Kidney (tissue), 14 donors: ENCODE measurements around the gene PCNX2. TPM values are rescaled to one million over a fixed set of nuclear protein-coding genes. Genes with fewer than 3 reads are reported as not detected.

ENCODE experiments used
- DNase-seq, 5 donors: peaks; one replicate each; pipeline ENCODE4 v3.0.0-alpha.2; 2013 to 2020
- FAIRE-seq: peaks from 2 replicates; lab custom pipeline; 2012; peaks lifted over from hg19 to GRCh38; lab: Jason Lieb, UNC
- H3K27ac ChIP-seq, 2 donors: one replicate each; pipeline ENCODE4 v1.7.0; 2013; ENCODE audit warnings: low read depth in 2 of 2, low read length in 2 of 2, inconsistent platforms in 1 of 2
- H3K27me3 ChIP-seq: one replicate; pipeline ENCODE4 v1.7.1; 2013; ENCODE audit warnings: low read length, inconsistent platforms; ENCODE audit not compliant: control insufficient read depth, insufficient read depth
- H3K36me3 ChIP-seq, 3 donors: one replicate each; pipeline versions ENCODE4 v1.7.0 to v1.7.1; 2013; ENCODE audit warnings: low read length in 3 of 3, control low read depth in 1 of 3, inconsistent platforms in 1 of 3; ENCODE audit not compliant: insufficient read depth in 3 of 3, control insufficient read depth in 2 of 3
- H3K4me1 ChIP-seq, 3 donors: one replicate each; pipeline versions ENCODE4 v1.7.0 to v1.7.1; 2013; ENCODE audit warnings: low read length in 3 of 3, inconsistent platforms in 1 of 3, low read depth in 1 of 3; ENCODE audit not compliant: control insufficient read depth in 2 of 3, insufficient read depth in 2 of 3
- H3K4me3 ChIP-seq, 3 donors: one replicate each; pipeline versions ENCODE4 v1.7.0 to v1.8.1; 2013; ENCODE audit warnings: low read length in 3 of 3, control low read depth in 1 of 3, inconsistent platforms in 1 of 3
- H3K9ac ChIP-seq, 3 donors: one replicate each; pipeline versions ENCODE4 v1.7.0 to v1.7.1; 2013; ENCODE audit warnings: low read length in 3 of 3, control low read depth in 1 of 3, inconsistent platforms in 1 of 3
- H3K9me3 ChIP-seq, 3 donors: one replicate each; pipeline versions ENCODE4 v1.7.0 to v1.7.1; 2013; ENCODE audit warnings: low read length in 3 of 3, control low read depth in 1 of 3, inconsistent platforms in 1 of 3; ENCODE audit not compliant: control insufficient read depth in 2 of 3, insufficient read depth in 1 of 3
- intact Hi-C: fragments of 100-400 bp; cut with DNase I; formaldehyde crosslinking; loops from one replicate; pipeline ENCODE4 v1.11.1; 2022
- polyA plus RNA-seq: library from polyadenylated mRNA; stranded (reverse); fragments of 350-450 nt; fragmentation: Illumina TruSeq; extraction: RNeasy Lipid Tissue Mini Kit (QIAGEN cat#74804); gene quantifications from one replicate; pipeline ENCODE4 v1.2.3, GENCODE V29; 2014; ENCODE audit warnings: low read depth, low replicate concordance; ENCODE audit not compliant: insufficient read depth
- total RNA-seq: library from RNA; stranded (reverse); fragmentation: NEBNext Ultra II Directional; extraction: Animal tissue kit (Norgen Biotek cat#: 25700); gene quantifications from one replicate; pipeline ENCODE4 v1.2.1, GENCODE V29; 2021
- TF ChIP-seq, protein P1 (sequence below): IDR thresholded peaks from 3 replicates; pipeline ENCODE4 v1.5.1; 2012; ENCODE audit warnings: mild to moderate bottlenecking, moderate library complexity, borderline replicate concordance; ENCODE audit not compliant: insufficient read depth; ENCODE audit errors: extremely low read depth
- donor health status: control.
- donor health status: control.
- donor health status: control.
- donor health status: control.
- donor health status: control.
- donor health status: DM: yes; HTN: yes; CAD: no.
- donor health status: Normal renal cell carcinoma (clear cell type).

Gene PCNX2
- total and polyA plus RNA-seq, 2 donors from 2014 or later, result 5.2 to 29.2 TPM

DNA sequence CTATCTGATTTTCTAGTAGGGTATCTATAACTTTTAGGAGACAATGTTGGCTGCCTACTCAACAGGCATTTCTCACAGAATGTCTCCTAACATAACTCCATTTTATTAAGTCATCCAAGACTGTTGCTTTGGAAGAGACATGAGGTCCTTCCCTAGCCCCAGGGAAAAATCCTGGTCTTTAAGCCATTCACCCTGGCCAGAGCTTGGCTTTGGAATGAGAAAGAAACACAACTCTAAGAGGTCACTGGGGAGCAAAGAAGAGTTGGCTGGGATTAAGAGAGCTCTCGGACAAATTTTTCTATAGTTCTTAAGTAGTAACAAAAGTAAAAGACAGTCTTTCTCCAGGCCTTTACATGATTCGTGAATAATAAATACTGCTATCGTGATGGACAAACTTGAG is 57.9 kb downstream of the PCNX2 start:
- intact Hi-C loops, result loop anchor here (5.0 kb wide), 1 partner anchor 600 kb away; no protein-coding TSS in a partner anchor
- no peak overlapping the region for H3K27ac ChIP-seq
- H3K9ac ChIP-seq, result no peak overlapping the region
- peaks cover 0 to 3% (median 3%) of the 10 kb centered on the region in 3 donors for H3K4me1 ChIP-seq
- FAIRE-seq (no peak), DNase-seq (no peak)
- TF ChIP-seq, protein P1, sequence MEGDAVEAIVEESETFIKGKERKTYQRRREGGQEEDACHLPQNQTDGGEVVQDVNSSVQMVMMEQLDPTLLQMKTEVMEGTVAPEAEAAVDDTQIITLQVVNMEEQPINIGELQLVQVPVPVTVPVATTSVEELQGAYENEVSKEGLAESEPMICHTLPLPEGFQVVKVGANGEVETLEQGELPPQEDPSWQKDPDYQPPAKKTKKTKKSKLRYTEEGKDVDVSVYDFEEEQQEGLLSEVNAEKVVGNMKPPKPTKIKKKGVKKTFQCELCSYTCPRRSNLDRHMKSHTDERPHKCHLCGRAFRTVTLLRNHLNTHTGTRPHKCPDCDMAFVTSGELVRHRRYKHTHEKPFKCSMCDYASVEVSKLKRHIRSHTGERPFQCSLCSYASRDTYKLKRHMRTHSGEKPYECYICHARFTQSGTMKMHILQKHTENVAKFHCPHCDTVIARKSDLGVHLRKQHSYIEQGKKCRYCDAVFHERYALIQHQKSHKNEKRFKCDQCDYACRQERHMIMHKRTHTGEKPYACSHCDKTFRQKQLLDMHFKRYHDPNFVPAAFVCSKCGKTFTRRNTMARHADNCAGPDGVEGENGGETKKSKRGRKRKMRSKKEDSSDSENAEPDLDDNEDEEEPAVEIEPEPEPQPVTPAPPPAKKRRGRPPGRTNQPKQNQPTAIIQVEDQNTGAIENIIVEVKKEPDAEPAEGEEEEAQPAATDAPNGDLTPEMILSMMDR, result no peak
- no peaks in the 10 kb centered on the region for H3K9me3 ChIP-seq
- no peaks in the 10 kb centered on the region for H3K27me3 ChIP-seq
- H3K36me3 ChIP-seq, result peaks cover 0 to 2% (median 0%) of the 10 kb centered on the region in 3 donors
- H3K4me3 ChIP-seq, result no peak overlapping the region

DNA sequence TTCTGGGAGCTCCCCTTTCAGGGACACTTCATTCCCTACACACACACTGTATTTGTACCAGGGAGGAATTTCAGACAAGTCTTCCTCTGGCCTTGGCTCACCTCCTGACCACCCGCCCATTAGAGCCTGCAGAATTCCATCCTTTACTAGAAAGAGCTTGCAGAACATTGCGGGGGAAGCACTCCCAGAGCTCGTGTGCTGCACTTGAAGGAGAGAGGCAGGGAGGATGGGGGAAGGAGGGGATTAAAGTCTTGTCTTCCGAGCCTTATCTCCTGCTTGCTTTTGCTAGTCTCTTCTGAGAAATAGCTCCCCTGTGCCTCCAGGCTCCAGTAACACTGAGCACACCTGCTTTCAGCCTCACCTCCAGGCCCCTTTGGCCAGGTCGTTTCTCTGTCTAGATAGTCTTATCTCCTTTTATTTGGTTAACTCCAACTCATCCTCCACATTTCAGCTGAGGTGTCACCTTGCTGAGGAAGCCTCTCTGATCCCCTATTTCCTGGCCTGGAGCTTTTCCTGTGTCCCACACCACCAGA is 62.0 kb downstream of the PCNX2 start:
- DNase-seq (no peak), FAIRE-seq (no peak)
- Histone ChIP-seq H3K36me3 (peaks cover 0 to 2% (median 0%) of the 10 kb centered on the region in 3 donors), H3K9ac (no peak overlapping the region), H3K4me3 (no peak overlapping the region), H3K27ac (no peak overlapping the region), H3K9me3 (no peaks in the 10 kb centered on the region), H3K27me3 (no peaks in the 10 kb centered on the region), H3K4me1 (no peaks in the 10 kb centered on the region)
- TF ChIP-seq, protein P1, result no peak
- intact Hi-C loops, result no loop called here

DNA sequence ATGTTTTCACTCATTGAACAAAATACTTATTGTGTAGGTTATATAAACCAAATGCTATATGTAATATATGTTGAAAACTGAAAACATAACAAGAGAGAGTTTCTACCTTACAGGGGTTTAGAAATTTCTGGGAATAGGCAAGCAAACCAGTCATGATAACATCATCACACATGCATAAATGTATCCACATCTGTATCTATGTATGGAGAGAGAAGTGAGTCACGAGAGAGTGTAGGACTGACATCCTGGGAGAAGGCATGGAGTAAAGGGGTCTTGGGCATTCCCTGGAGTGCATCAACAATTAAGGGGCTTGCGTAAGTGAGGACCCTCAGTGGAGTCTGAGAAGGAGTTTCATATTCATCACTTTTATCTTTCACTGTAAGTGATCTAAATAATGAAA is 65.5 kb downstream of the PCNX2 start:
- intact Hi-C loops, result no loop called here
- FAIRE-seq (no peak), DNase-seq (no peak)
- Histone ChIP-seq H3K4me1 (no peaks in the 10 kb centered on the region), H3K9ac (no peak overlapping the region), H3K4me3 (no peak overlapping the region), H3K36me3 (no peaks in the 10 kb centered on the region), H3K9me3 (no peaks in the 10 kb centered on the region), H3K27me3 (no peaks in the 10 kb centered on the region), H3K27ac (no peak overlapping the region)
- TF ChIP-seq, protein P1, result no peak

DNA sequence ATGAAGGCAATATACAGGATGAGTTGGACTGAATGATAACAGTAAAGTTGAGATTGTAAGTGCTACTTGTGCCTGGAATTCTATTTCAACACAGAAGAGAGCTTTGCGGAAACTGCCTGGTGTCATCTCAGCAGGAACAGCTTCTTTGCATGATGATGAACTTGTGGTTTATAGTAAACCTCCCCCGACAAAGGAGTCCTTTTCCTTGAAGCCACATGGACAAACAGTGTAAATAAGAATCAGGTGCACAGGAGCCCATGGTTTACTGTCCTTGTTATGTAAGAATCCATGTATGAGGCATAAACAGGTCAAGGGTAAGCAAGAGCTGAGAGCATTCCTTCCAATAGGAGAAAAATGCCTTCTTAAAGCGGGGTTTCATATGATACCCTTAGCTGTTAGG is 66.2 kb downstream of the PCNX2 start:
- no peak overlapping the region for H3K9ac ChIP-seq
- H3K36me3 ChIP-seq, result no peaks in the 10 kb centered on the region
- FAIRE-seq, result no peak
- intact Hi-C loops, result no loop called here
- H3K27ac ChIP-seq, result no peak overlapping the region
- no peaks in the 10 kb centered on the region for H3K9me3 ChIP-seq
- H3K4me1 ChIP-seq, result no peaks in the 10 kb centered on the region
- TF ChIP-seq, protein P1, result no peak
- H3K27me3 ChIP-seq, result no peaks in the 10 kb centered on the region
- H3K4me3 ChIP-seq, result no peak overlapping the region
- no peak for DNase-seq
